Sigmoid colon (tissue), 4 donors: Measurements from ENCODE around the gene SLC25A38.

ENCODE experiments used
- CTCF ChIP-seq, 4 experiments: fragments of 450-650 bp in 3 of 4; fragments of 200-600 bp in 1 of 4; IDR thresholded peaks; one replicate each; pipeline ENCODE4 v1.5.1; 2016 to 2019; ENCODE audit warnings: antibody characterized with exemption in 4 of 4, mild to moderate bottlenecking in 3 of 4, moderate library complexity in 2 of 4
- EP300 ChIP-seq, 4 donors: sonication (generic); formaldehyde crosslinking; IDR thresholded peaks; one replicate each; pipeline ENCODE4 v1.6.1; 2017; ENCODE audit warnings: antibody characterized with exemption in 4 of 4
- POLR2AphosphoS5 ChIP-seq, 4 donors: sonication (generic); formaldehyde crosslinking; IDR thresholded peaks; one replicate each; pipeline ENCODE4 v1.6.1; 2017; ENCODE audit warnings: antibody characterized with exemption in 4 of 4

DNA sequence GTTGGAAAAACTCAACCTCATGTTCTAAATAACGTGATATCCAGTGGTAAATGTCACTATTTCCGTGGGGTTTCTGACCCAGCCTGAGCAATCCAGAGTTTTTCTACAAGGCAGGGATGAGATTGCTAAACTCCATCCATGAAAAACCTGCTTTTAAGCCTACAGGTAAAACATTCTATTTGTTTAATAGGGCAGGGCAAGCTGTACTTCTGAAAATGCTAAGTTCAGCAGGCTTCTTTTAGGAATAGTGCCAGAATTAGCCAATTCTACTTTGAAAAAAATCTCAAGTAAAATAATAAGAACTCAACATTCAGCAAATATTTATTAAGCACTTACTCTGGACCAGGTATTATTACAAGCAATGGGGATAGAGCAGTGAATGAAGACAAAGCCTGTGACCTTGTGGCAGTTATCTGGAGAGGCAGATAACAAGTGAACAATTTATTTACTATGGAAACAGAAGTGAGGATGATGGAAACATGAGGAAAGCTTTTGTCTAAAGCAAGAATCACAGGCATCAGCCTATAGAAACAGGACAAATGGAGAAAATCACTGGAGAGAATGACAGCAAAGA, 36.7 kb downstream of the SLC25A38 start:
- TF ChIP-seq POLR2AphosphoS5 (IDR thresholded peaks at IDR 0.05) (no peak), CTCF (IDR thresholded peaks at IDR 0.05) (no peak), EP300 (IDR thresholded peaks at IDR 0.05) (no peak)
